Body of pancreas (tissue), 4 donors: ENCODE data around the gene CFAP100.

Experiments used
- CTCF ChIP-seq, 7 experiments: fragments of 450-650 bp in 4 of 7; fragments of 200-600 bp in 3 of 7; sonication (generic) in 3 of 7; IDR thresholded peaks; one replicate each; pipeline ENCODE4 v1.5.1; 2016 to 2019; ENCODE audit warnings: antibody characterized with exemption in 7 of 7
- POLR2A ChIP-seq, 3 donors: fragments of 450-650 bp; IDR thresholded peaks; one replicate each; pipeline ENCODE4 v1.6.1; 2016; ENCODE audit warnings: antibody characterized with exemption in 3 of 3, mild to moderate bottlenecking in 2 of 3

- TF ChIP-seq POLR2A (IDR thresholded peaks at IDR 0.05) (no peak), CTCF (IDR thresholded peaks at IDR 0.05) (no peak)
Measured at GRCh38 chr3:126401611-126402160, 7.0 kb downstream of the CFAP100 start.
